ENCODE measurements around the gene PHF20.
"Not testable (repeated sequence)": the region's sequence is repeated elsewhere in the genome, so short reads cannot be mapped to it uniquely, and the experiment has no call there.

The PHF20 gene

DNA sequence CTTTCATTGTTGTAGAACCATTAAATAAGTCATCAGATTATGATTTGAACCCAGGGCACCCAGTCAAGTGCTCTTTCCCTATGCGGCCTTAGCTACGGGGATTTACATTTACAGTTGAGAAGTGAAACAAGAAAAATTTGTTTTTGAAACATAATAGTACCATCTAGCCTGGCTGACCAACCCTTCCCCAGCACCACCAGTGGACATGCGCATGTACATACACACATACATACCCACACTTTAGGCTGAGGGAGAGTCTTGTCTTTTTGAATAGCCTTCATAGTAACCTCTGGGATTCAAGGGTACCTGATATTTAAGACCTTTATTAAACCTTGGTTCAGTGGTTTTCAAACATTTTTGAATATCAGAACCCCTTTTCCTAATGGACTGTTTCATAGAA, 148.7 kb downstream of the PHF20 start:
- no peak for DNase-seq (ENCODE audit: low read depth, low spot score)

DNA sequence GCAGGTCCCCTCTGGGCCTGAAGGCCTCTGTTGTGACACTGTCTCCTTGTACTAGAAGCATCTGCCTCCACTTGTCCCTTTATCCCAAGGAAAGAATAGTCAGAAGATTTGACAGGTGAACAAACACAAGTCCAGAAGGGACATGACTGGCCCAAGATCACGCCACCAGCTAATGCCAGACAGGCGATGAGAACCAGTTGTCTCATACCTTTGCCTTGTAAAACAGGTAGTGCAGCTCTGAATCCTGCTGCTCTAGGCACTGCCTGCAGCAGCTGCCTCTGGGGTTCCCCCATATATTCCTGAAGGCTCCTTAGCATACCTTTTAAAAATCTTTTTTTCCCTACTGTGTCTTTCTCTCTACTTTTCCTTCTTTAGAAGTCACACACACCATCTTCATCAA, 157.5 kb downstream of the PHF20 start:
- no peak for DNase-seq (ENCODE audit: low read depth, low spot score)

DNA sequence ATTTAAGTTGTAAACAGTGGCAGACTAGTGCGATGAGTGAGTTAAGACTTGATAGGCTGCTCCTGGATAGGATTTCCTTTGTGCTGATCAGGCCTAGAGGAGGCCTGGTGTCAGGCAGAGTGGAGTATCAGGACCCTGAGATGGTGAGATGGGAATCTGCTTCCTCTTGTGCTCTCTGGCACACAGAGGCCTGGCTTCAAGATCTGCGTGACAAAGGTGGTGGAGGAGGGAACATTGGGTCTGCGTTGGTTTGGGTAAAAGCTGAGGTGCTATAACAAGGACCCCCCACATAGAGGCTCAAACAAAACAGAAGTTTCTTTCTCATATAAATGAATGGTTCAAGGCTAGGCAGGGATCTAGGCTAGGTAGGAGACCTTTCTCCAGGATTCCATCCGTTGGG, 162.2 kb downstream of the PHF20 start:
- DNase-seq (ENCODE audit: low read depth, low spot score) = peak; percentile 63

DNA sequence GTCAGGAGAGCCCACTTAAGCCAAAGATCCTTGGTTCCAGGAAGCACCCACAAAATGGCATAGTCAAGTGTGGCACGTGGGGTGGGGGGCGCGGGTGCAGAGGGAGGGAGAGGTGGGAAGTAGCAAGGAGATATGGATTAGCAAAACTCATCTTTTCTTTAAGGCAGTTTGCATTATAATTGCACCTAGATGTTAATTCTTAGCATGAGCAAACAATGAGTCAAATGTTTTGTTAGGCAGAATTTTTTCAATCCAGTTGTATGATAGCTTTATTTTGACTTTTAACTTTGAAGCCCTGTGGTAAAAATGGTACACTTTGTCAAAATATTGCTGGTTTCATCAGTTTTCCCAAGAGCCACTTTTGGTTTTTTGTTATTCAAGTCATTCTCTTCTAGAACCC, 167.4 kb downstream of the PHF20 start:
- DNase-seq (ENCODE audit: low read depth, low spot score) = no peak

DNA sequence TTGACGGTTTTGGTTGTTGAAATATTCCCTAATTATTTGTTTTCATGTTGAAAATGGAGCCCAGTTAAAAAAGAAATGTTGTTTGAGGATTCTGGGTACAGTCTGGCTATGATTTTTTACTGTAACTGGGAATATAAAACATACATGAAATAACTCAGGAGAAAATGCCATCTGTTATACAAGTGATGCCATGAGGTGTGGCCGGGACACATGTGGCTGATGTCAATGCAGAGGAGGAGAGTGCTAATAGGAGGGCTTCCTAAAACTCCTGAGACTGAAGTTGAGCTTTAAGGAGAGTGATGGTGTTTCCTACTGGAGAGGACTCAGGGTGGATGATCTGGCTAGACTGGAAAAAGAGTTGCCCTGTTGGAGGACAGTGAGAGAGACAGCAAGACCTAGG, 169.8 kb downstream of the PHF20 start:
- DNase-seq (ENCODE audit: low read depth, low spot score) = no peak

DNA sequence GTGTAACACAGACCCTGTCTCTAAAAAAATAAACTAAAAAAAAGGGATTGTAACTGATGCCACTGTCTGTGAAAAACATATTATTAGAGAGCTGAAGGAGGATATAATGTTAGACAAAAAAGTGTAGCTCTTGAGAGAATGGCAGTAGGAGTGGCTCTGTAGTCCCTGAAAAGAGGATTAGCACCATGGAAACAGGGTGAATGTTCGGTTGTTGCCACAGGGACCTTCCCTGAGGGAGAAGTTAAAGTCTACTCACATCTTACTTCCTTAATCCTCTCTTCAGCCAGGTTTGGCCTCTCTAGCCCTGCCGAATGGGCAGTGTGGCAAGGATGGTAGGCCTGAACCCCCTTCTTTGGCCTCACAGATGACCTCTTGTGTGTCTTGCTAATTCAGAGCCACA, 170.4 kb downstream of the PHF20 start:
- no peak for DNase-seq (ENCODE audit: low read depth, low spot score)

DNA sequence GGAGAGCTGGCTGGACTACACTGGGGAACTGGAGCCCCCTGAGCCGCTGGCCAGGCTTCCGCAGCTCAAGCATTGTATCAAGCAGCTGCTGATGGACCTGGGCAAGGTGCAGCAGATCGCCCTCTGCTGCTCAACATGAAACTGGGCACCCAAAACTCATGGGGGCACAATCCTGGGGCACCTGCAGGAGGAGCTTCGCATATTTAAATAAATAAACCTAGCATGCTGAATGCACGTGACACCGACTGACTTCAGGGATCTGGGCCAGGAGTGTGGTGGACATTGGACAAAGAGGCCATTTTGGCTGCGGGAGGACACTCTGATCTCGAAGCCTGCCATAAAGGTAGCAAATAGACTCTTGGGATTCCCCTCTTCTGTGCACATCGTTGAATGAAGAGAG, 175.7 kb downstream of the PHF20 start:
- no peak for DNase-seq (ENCODE audit: low read depth, low spot score)

DNA sequence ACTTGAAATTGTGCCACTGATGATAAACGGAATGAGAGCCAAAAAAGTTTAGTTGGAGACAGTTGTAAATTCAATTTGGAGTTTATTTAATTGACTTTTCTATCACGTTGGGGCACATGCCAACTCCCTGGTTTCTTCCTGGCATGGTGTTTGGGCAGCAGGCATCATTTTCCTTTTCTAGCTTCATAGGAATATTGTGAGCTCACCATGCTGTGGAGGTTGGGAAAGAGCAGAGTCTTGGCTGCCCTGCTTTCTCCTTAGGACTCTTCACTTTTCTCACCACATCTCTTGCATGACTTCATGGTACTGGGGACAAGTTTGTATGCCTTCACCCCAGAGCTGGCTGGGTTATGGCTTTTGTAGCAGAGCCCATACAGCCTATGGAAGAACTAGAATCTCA, 176.1 kb downstream of the PHF20 start:
- DNase-seq (ENCODE audit: low read depth, low spot score) = no peak

DNA sequence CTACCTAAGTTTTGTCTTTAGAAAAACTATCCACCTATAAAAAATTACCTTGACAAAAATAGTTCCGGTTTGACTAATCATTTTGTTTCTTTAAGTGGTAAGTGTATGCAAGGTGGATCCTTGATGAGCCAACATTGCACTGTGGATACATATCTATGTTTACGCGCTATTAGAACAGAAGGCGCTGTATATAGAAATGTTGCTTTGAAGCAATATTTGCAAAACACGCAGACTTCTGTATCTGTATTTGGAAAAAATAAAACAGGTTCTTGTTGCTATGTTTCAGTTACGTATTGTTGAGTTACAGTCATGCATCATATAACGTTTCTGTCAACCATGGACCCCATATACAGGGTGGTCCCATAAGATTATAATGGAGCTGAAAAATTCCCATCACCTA, 178.3 kb downstream of the PHF20 start:
- no peak for DNase-seq (ENCODE audit: low read depth, low spot score)

DNA sequence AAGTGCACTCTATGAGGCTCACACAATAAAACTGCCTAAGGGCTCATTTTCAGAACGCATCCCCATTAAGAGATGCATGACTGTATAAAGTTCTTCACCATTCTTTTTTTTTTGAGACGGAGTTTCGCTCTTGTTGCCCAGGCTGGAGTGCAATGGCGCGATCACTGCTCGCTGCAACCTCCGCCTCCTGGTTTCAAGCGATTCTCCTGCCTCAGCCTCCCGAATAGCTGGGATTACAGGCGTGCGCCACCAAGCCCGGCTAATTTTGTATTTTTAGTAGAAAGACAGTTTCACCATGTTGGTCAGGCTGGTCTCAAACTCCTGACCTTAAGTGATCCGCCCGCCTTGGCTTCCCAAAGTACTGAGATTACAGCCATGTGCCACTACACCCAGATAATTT, 180.3 kb downstream of the PHF20 start:
- not testable (repeated sequence) for DNase-seq (ENCODE audit: low read depth, low spot score)

DNA sequence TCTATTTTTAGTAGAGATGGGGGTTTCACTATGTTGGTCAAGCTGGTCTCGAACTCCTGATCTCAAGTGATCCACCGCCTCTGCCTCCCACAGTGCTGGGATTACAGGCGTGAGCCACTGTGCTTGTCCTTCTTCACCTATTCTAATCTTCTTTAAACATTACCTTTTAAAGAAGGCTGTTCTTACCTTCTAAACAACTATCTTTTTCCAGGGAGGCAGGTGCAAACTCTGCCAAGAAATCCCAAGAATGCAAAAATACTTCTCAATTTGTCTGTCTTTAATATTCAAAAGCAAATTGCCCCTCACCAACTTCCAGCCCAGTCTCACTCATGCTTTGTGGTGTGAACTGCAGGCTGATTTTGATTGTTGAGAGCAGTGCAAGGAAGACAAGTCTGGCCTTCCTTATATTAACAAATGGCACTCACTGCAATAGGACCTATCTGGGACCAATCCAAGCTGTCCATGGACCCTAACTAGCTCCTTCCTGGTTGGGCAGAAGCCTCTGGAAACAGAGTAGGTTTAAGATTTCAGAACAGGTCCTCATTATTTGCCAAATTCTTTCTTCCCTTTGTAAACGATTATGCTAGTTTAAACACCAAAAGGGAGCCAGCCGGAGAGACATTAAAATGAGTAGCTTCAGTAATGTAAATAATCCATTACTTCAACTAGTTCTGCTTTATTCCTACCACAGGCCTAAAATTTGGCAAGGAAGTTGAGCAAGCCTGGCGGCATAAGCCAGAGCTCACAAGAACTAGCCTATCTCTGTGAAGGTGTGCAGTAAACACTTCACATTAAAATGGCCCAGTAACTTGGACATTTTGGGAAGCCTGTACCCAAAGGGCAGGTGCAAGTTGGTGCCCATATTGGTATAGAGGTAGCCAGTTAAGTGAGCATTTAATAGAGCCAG, 180.9 kb downstream of the PHF20 start:
- no peak for DNase-seq (ENCODE audit: low read depth, low spot score)

DNA sequence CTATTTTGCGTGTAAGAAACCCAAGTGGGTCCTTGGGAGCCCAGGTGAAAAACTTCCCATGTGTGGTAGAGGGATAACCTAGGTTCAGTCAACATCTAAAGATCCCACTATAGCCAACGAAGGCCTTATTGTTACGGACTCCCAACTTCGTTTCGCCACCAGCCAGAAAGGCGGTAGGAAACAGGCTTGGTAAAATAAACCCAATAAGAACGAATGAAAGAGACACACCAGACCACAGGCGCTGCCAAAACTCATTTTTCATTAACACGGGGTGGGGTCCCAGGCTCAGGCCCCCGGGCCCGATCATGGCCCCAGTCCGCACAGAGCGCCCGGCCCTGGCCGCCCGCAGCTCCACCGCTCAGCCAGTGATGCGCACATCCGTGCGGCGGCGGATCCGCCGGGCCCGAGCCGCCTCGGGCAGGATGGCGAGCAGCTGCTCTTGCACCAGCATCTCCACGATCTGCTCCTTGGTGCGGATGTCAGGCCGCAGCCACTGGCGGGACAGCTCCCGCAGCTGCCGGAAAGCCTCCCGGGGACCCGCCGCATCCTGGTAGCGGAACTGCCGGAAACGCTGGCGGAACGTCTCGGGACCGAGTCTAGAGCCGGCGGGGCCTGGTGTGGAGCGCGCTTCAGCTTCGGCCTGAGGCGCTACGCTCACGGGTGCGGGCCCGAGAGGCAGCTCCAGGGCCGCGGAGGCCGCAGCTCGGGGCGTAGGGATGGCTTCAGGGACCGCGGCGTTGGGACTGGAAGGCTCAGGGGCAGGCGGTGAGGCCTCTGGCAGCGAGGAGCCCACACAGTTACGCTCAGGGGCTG, 181.8 kb downstream of the PHF20 start:
- DNase-seq (ENCODE audit: low read depth, low spot score) = no peak

DNA sequence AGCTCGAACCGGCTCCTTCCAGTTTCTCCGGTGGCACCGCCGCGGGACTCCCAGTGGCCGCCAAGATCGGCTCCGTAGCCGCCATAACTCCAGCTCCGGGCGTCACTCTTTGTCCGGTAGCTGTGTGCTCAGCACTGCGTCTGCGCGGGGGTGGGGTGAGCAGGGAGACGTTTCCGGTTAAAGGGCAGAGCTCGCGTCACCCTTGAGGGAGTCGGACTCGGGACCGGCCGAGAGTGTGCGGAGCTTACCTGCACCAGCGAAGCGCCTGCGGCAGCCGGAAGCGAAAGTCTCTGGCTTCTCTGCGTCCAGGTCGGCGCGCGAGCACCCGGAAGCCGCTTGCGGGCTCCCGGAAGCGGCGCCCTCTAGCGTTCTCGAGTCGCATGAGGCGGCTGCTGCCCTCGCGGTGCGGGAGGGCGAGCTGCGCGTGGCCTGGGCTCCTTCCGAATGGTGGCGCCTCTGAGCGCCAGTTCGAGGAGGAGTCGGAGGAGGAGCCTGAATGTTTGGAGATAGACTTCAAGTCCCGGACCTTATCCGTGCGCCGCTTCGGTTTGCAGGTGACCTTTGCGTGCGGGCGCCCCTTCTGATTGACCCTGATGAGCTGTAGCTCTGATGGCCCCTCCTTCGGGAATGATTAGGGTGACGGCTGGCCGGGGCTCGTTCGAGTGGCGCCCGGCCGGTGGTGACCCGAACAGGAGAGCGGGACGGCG, 182.5 kb downstream of the PHF20 start, which contains the start of gene SCAND1:
Gene SCAND1, minus strand, starts transcription at position 303 of the 707 bp plus-strand sequence. Its CDS starts 218 bp downstream, at position 85.
- peak; percentile 90 for DNase-seq (ENCODE audit: low read depth, low spot score)

DNA sequence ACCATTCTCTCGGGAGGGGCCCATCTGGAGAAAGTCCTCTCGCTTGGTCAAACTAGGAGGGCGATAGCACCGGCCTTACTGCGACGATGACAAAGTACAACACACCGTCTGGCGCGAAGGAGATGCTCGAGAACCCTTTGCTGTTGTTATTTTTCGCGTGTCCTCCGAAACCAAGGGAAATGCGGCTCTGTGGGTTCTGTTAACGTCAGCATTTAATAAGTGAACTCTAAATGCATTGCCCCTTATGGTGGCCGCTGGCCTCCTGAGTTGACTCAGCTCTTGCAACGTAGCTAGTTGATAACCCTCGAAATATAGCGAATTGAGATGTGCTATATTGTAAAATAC, 183.1 kb downstream of the PHF20 start:
- no peak for DNase-seq (ENCODE audit: low read depth, low spot score)

DNA sequence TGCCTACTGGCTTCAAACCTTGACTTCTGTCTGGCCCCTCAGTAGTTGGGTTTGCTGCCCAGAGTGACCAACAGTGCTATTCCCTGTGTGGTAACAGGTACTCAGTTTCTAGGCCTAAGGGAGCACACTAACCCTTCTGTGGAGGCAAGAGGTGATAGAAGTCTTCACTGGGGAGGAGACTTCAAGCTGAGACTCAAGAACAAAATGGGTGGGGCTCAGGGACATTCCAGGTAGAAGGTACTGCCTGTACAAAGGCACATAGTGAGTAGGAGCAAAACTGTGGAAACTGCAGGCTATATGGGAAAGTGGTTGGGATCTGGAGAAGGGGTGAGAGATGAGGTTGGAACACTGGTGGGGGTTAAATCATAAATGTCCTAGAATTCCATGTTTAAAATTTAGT, 184.8 kb downstream of the PHF20 start:
- DNase-seq (ENCODE audit: low read depth, low spot score) = no peak

DNA sequence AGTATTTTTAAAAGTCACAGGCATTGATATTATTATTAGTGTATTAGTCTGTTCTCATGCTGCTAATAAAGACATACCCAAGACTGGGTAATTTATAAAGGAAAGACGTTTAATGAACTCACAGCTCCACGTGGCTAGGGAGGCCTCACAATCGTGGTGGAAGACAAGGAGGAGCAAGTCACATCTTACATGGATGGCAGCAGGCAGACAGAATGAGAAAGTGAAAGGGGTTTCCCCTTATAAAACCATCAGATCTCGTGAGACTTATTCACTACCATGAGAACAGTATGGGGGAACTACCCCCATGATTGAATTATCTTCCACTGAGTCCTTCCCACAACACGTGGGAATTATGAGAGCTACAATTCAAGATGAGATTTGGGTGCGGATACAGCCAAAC, 187.5 kb downstream of the PHF20 start:
- DNase-seq (ENCODE audit: low read depth, low spot score) = not testable (repeated sequence)

DNA sequence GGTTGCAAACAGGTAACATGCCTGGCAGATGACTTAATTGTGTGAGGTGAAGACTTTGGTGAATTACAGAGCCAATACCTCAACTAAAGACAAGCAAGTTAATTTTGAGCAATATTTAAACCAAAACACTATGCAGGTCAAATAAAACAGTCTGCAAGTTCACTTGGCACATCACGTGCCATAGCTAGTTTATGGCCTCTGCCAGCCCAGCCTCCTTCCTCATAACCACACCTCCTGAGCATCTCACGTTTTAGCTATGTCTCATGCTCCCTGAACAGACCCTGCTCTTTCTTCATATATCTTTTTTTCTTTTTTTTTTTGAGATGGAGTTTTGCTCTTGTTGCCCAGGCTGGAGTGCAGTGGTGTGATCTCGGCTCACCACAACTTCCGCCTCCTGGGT, 192.1 kb downstream of the PHF20 start:
- no peak for DNase-seq (ENCODE audit: low read depth, low spot score)

DNA sequence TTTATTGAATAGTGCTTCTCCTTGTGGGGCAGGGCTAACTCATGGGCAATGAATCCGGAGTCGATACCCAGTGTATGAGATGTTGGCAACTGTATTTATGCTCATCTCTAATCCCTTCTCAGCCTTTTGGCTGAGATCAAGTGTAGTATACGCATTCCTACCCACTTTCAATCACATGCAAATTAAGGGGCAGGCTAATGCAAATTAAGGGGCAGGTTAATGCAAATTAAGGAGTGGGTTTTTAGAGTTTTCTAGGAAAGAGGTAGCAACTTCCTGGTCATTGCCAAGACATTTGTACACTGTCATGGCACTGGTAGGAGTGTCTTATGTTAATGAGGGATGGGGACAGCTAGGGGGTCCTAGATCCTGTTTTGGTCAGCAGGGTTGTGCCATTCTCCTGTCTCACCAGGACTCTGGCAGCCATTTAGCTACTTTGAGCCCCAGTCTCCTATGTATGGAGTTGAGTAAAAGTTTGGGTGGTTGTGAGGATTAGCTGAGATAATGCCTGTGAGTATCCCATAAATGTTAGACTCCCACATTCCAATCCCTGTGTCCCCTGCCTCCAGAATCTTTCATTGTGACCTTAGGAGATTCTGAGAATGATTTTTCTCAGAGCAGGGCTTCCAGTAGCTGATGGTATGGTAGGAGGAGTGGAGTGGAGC, 196.3 kb downstream of the PHF20 start, which contains the start of gene CNBD2:
Gene CNBD2, plus strand, starts transcription at position 612 of the 662 bp plus-strand sequence. CDS start 173 bp downstream, outside the sequence.
- DNase-seq (ENCODE audit: low read depth, low spot score) = no peak

DNA sequence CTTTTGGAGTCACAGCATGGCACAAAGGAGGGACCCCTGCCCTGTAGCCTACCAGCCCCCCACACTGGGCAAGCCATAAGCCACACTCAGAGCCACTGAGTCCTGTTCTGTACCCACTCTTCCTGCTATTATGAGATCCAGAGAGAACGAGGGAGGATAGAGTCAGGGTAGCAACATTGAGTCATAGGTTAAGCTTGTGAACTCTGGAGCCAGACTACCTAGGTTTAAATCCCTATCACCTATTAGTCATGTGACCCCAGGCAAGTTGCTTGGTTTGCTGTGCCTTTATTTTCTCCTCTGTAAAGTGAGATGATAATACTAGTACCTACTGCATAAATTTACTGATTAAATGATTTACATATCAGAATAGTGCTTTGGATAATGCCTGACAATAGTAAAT, 197.1 kb downstream of the PHF20 start:
- DNase-seq (ENCODE audit: low read depth, low spot score) = no peak

DNA sequence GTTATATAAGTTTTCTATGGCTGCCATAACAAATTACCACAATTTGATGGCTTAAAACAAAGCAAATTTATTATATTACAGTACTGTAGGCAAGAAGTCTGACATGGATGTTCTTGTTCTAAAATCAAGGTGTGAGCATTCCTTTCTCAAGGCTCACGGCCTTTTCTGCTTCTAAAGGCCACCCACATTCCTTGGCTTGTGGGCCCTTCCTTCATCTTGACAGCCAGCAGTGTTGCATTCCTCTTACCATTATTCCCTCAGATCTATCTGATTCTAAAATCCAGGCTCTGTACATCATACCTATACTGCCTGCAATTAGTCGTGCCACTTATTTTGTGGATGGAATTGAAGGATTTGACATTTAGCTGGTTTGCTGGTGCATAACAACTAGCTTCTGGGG, 200.2 kb downstream of the PHF20 start:
- no peak for DNase-seq (ENCODE audit: low read depth, low spot score)

DNA sequence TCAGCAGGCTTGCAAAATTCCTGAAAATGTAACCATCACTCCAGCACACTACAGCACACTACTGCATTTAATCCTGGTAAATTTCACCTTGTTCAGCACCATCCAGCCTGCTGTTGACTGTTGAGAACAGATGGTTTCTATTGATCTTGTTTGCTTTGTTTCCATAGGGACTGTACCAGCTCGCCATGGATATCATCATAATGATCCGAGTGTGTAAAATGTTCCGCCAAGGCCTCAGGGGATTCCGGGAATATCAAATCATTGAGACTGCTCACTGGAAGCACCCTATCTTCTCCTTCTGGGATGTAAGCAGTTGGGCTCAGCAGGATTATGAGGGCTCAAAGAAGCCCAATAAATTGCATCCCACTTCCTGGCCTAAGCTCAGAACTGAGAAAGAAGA, 200.6 kb downstream of the PHF20 start:
- no peak for DNase-seq (ENCODE audit: low read depth, low spot score)

DNA sequence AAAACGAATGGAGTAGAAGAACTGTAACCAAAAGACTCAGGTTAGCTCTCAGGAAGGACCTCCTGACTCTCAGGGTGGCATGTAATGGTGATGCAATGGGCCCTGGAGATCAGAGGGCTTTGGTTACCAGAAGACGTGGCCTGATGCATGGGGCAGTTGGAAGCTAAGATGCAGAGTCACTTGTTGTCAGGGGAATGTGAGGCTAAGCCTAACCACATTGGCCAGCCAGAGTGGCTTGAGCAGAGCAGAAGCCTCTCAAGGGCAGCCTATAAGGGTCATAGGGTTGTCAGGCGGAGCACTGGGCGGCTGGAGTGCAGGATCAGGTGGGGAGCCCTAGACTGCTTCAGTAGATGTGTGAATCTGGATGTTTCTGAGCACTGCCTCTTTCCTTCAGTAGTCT, 202.4 kb downstream of the PHF20 start:
- DNase-seq (ENCODE audit: low read depth, low spot score) = no peak
